ENCODE results near the gene PLEKHH3.

Gene PLEKHH3

DNA sequence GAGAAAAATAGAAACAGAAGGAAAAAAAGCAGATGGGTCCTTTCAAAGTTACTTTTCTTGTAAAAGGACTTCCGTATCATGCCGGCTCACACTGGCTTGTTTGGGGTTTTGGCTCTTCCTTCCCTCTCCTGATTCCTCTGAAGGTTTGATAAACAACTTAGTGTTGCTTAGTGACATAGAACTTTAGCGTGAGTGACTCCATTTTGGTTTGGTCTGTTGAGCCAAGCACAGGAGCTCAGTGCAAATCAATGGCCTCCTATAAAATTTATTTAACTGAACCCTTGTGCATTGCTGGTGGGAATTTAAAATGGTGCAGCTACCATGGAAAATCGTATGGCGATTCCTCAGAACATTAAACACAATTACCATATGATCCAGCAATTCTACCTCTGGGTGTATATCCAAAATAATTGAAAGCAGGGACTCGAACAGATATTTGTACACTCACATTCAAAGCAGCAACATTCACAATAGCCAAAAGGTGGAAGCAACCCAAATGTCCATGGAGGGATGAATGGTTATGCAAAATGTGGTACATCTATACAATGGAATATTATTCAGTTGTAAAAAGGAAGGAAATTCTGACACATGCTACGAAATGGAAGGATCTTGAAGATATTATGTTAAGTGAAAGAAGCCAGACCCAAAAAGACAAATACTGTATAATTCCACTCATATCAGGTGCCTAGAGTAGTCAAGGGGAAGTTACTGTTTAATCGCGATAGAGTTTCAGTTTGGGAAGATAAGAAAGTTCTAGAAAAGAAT lies 18.8 kb downstream of the PLEKHH3 start:
- no peak for DNase-seq (ENCODE audit: low spot score)
- TF ChIP-seq, protein P1, sequence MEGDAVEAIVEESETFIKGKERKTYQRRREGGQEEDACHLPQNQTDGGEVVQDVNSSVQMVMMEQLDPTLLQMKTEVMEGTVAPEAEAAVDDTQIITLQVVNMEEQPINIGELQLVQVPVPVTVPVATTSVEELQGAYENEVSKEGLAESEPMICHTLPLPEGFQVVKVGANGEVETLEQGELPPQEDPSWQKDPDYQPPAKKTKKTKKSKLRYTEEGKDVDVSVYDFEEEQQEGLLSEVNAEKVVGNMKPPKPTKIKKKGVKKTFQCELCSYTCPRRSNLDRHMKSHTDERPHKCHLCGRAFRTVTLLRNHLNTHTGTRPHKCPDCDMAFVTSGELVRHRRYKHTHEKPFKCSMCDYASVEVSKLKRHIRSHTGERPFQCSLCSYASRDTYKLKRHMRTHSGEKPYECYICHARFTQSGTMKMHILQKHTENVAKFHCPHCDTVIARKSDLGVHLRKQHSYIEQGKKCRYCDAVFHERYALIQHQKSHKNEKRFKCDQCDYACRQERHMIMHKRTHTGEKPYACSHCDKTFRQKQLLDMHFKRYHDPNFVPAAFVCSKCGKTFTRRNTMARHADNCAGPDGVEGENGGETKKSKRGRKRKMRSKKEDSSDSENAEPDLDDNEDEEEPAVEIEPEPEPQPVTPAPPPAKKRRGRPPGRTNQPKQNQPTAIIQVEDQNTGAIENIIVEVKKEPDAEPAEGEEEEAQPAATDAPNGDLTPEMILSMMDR (IDR thresholded peaks at IDR 0.05; ENCODE audit: extremely low read depth, missing control alignments): no peak

DNA sequence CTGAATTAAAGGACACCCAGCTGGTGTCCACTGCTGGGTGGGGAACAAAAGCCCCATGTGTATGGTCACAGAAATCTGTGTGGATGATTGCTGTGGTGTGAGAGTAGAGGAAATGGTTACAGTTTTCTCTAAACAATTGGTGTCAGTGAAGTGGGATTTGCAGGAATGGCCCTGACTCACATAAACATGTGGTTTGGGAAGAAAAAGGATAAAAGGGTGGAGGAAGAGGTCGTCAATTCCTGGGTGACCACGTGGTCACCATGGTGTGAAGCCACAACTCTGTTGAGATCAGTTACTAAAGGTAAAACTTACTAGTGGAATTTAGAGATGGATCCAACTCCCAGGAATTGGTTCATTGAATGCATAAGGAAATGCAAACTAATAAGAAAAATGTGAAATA lies 21.3 kb downstream of the PLEKHH3 start:
- no peak for DNase-seq (ENCODE audit: low spot score)
- TF ChIP-seq, protein P1 (IDR thresholded peaks at IDR 0.05; ENCODE audit: extremely low read depth, missing control alignments): no peak

DNA sequence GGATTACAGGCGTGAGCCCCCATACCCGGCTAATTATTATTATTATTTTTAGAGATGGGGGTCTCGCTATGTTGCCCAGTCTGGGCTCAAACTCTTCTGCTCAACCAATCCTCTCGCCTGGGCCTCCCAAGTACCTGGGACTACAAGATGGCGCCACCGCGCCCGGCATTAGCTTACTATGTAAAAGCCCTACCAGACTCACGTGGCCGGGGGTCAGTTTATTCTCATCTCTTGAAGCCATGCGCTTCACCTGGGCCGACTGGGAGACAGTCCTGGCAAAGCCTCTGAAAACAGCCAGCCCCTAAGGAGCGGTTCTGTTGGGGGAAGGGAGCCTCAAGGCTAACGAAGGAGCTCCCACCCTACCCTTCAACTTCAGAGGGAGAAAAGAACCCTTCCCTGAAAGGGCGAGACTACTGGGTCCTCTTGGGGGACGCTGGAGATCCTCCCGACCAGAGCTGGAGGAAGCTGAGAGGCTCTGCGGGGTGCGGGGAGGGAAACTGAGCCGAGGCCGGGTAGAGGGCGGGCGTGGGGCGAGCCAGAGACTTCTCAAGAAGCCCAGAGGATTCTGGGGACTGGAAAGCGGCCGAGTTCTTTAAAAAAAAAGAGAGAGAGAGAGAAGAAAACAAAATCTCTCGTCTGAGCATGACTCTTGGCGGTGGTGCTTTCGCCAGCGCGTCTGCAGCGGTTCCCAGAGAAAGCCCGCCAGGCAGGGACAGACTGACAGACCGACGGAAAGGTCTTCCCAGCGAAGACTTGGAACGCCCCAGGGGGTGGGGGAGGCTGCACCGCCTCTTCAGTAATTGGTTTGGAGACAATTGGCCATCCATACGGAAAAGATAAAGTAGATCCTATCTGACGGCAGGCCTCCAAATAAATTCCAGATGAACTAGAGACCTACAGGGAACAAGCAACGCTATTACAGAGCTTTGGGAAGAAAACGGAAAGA lies 23.3 kb downstream of the PLEKHH3 start:
- TF ChIP-seq, protein P1 (IDR thresholded peaks at IDR 0.05; ENCODE audit: extremely low read depth, missing control alignments): no peak
- no peak for DNase-seq (ENCODE audit: low spot score)

DNA sequence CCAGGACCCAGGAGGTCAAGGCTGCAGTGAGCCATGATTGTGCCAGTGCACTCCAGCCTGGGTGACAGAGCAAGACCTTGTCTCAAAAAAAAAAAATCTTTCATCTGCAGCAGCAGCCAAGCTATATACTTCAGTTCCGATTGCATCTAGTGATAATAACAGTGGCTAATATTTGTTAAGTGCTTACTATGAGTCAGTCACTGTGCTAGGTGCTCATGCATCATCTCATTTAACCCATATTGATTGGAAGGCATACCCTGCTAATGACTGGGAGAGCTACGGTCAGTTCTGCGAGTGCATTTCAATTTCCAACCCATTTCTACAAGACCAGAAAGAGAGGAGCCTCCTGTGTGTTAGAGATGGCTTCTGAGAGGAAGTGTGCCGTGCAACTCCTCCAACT lies 25.4 kb downstream of the PLEKHH3 start:
- TF ChIP-seq, protein P1 (IDR thresholded peaks at IDR 0.05; ENCODE audit: extremely low read depth, missing control alignments): no peak
- DNase-seq (ENCODE audit: low spot score): no peak

DNA sequence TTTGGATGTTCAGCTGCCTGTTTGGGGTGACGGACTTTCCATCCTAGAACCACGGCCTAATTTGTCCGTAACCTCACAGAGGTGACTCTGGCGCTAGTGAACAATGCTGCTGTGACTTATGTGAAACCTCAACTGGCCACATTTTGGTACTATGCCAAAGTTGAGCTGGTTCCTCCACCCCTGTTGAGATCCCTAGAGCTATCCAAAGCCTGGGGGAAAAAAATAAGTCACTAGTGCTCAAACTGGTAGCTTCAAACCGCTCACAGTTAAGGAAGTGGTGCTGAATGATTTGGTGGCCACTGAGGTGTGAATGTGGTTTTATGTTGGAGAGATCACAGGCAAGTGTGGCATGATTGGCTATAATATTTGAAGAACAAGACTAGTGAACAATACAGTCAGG lies 29.0 kb downstream of the PLEKHH3 start:
- TF ChIP-seq, protein P1 (IDR thresholded peaks at IDR 0.05; ENCODE audit: extremely low read depth, missing control alignments): no peak
- DNase-seq (ENCODE audit: low spot score): no peak

DNA sequence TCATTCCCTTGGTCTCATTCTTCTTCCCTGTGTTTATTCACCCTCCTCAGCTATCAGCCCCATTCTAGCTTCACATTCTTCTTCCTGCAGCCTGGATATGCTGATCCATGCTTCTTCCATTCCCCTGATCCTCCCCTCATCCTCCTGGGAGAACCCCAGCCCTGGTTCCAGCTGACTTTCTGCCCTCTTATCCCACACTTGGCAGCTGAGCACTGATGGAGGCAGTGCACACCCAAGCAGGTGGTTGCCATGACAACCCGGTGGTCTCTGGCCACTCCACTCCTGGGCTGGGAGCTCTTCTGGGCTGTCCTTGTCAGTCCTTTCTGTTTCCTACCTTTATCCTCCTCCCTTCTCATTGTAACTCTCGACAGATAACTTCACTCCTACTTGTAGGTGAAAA lies 34.5 kb downstream of the PLEKHH3 start:
- DNase-seq (ENCODE audit: low spot score): no peak
- TF ChIP-seq, protein P1 (IDR thresholded peaks at IDR 0.05; ENCODE audit: extremely low read depth, missing control alignments): no peak

DNA sequence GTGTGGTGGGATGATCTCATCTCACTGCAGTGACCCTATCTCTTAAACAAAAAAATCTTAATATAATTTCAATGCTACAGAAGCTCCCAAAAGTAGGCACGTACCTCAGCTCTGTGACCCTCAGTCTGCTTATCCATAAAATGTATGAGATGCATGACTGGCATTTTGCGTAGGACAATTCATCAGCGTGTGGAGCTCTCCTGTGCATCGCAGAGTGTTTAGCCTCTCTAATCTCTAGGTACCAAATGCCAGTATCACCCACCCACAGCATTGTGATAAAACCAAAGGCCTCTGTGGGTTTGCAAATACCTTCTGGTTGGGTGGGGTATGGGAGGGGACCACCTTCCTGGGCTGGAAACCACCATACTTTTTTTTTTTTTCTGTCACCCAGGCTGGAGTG lies 36.7 kb downstream of the PLEKHH3 start:
- TF ChIP-seq, protein P1 (IDR thresholded peaks at IDR 0.05; ENCODE audit: extremely low read depth, missing control alignments): no peak
- DNase-seq (ENCODE audit: low spot score): no peak

Data from GM20000 (cell line).